SU-DHL-6 (cell line): Measurements from ENCODE around the gene A3GALT2.

Source experiments
- H2AFZ ChIP-seq: fragments of 200-600 bp; sonication (generic); 2 replicates; pipeline ENCODE4 v1.6.1; 2014; ENCODE audit warnings: low read depth, mild to moderate bottlenecking, moderate library complexity, mixed read lengths, antibody characterized with exemption, low read length; ENCODE audit not compliant: severe bottlenecking
- H3F3A ChIP-seq: fragments of 200-600 bp; shearing (Covaris generic); 2 replicates; pipeline ENCODE4 v1.6.0; 2016; ENCODE audit warnings: antibody characterized with exemption, mild to moderate bottlenecking; ENCODE audit not compliant: insufficient read depth
- H3K27ac ChIP-seq: fragments of 200-600 bp; sonication (generic); 2 replicates; pipeline ENCODE4 v1.5.1; 2016; ENCODE audit warnings: low read depth, mild to moderate bottlenecking, low read length, moderate library complexity, mixed read lengths
- H3K27me3 ChIP-seq: fragments of 200-600 bp; sonication (generic), shearing (Covaris generic); 2 replicates; pipeline ENCODE4 v1.6.0; 2014; ENCODE audit warnings: mild to moderate bottlenecking, low read length
- H3K36me3 ChIP-seq: fragments of 200-600 bp; sonication (generic); 2 replicates; pipeline ENCODE4 v1.6.1; 2014; ENCODE audit warnings: mild to moderate bottlenecking, low read length, mixed read lengths
- H3K4me2 ChIP-seq: fragments of 300-600, 200-600 bp; shearing (Covaris generic), sonication (generic); 2 replicates; pipeline ENCODE4 v1.6.0; 2014; ENCODE audit warnings: low read length, low read depth, mild to moderate bottlenecking; ENCODE audit not compliant: poor library complexity, severe bottlenecking
- H3K4me3 ChIP-seq: fragments of 200-600 bp; sonication (generic); 2 replicates; pipeline ENCODE4 v1.5.1; 2014; ENCODE audit warnings: antibody characterized with exemption, low read length, mild to moderate bottlenecking, mixed read lengths; ENCODE audit not compliant: insufficient read depth, poor library complexity, severe bottlenecking
- H3K79me2 ChIP-seq: fragments of 200-600 bp; sonication (generic); 2 replicates; pipeline ENCODE4 v1.6.1; 2014; ENCODE audit warnings: mild to moderate bottlenecking, low read length, moderate library complexity; ENCODE audit not compliant: insufficient read depth
- H3K9ac ChIP-seq: fragments of 200-600 bp; sonication (generic); 2 replicates; pipeline ENCODE4 v1.7.0; 2014; ENCODE audit warnings: mild to moderate bottlenecking, low read length
- H3K9me2 ChIP-seq: fragments of 200-600 bp; sonication (generic); replicated peaks from 2 replicates; pipeline ENCODE4 v1.6.1; 2014; ENCODE audit warnings: low read length; ENCODE audit not compliant: insufficient read depth
- H3K9me3 ChIP-seq: fragments of 200-600 bp; sonication (generic); 2 replicates; pipeline ENCODE4 v1.6.1; 2014; ENCODE audit warnings: low read length, mixed read lengths; ENCODE audit not compliant: insufficient read depth
- H4K20me1 ChIP-seq: fragments of 200-600 bp; sonication (generic); 2 replicates; pipeline ENCODE4 v1.6.1; 2014; ENCODE audit warnings: low read depth, mild to moderate bottlenecking, antibody characterized with exemption, low read length, moderate library complexity, mixed read lengths
- CTCF ChIP-seq: fragments of 200-600 bp; sonication (generic); IDR thresholded peaks from one replicate; pipeline ENCODE4 v1.5.1; 2017; ENCODE audit warnings: antibody characterized with exemption, mild to moderate bottlenecking, low read length, moderate library complexity; ENCODE audit not compliant: insufficient read depth, poor library complexity, severe bottlenecking
- EZH2phosphoT487 ChIP-seq: fragments of 200-600 bp; sonication (generic), shearing (Covaris generic); conservative IDR thresholded peaks from 2 replicates; pipeline ENCODE4 v1.6.1; 2018; ENCODE audit warnings: mild to moderate bottlenecking, antibody characterized with exemption, low read length, moderate library complexity, mixed read lengths

Gene A3GALT2

GRCh38 chr1:33335020-33335419 lies 14.1 kb upstream of the A3GALT2 start:
- Histone ChIP-seq H3K27ac (no peak overlapping the region), H3K4me2 (no peak overlapping the region), H3K79me2 (no peaks in the 10 kb centered on the region), H3F3A (no peaks in the 10 kb centered on the region), H4K20me1 (no peaks in the 10 kb centered on the region), H2AFZ (no peak overlapping the region), H3K9me2 (no peaks in the 10 kb centered on the region), H3K9me3 (no peaks in the 10 kb centered on the region), H3K27me3 (no peaks in the 10 kb centered on the region), H3K4me3 (no peak overlapping the region), H3K36me3 (no peaks in the 10 kb centered on the region), H3K9ac (no peak overlapping the region)
- no peak for TF ChIP-seq CTCF
- TF ChIP-seq EZH2phosphoT487, result no peak

GRCh38 chr1:33334081-33334552 lies 13.2 kb upstream of the A3GALT2 start:
- no peak for TF ChIP-seq CTCF
- no peak overlapping the region for H3K4me2 ChIP-seq

GRCh38 chr1:33332881-33333280 lies 12.0 kb upstream of the A3GALT2 start:
- no peaks in the 10 kb centered on the region for H3K27me3 ChIP-seq
- no peaks in the 10 kb centered on the region for H3K9me3 ChIP-seq
- H3F3A ChIP-seq, result no peaks in the 10 kb centered on the region
- H4K20me1 ChIP-seq, result no peaks in the 10 kb centered on the region
- H3K9me2 ChIP-seq, result no peaks in the 10 kb centered on the region
- no peak overlapping the region for H3K4me2 ChIP-seq
- no peak overlapping the region for H3K4me3 ChIP-seq
- H3K27ac ChIP-seq, result no peak overlapping the region
- H3K9ac ChIP-seq, result no peak overlapping the region
- TF ChIP-seq CTCF (no peak), EZH2phosphoT487 (no peak)
- H2AFZ ChIP-seq, result no peak overlapping the region
- H3K79me2 ChIP-seq, result no peaks in the 10 kb centered on the region
- no peaks in the 10 kb centered on the region for H3K36me3 ChIP-seq

More at GRCh38 chr1:33334081-33334552, 13.2 kb upstream of the A3GALT2 start:
- Histone ChIP-seq H3K9me3 (no peaks in the 10 kb centered on the region), H3K27ac (no peak overlapping the region), H3K27me3 (no peaks in the 10 kb centered on the region), H3K9ac (no peak overlapping the region), H3K79me2 (no peaks in the 10 kb centered on the region), H2AFZ (no peak overlapping the region), H4K20me1 (no peaks in the 10 kb centered on the region), H3K36me3 (no peaks in the 10 kb centered on the region), H3K9me2 (no peaks in the 10 kb centered on the region), H3F3A (no peaks in the 10 kb centered on the region), H3K4me3 (no peak overlapping the region)

- Histone ChIP-seq H3K36me3 (no peaks in the 10 kb centered on the region), H3K27ac (no peak overlapping the region), H3F3A (no peaks in the 10 kb centered on the region)
Measured at GRCh38 chr1:33332357-33332789, 11.5 kb upstream of the A3GALT2 start.

More at GRCh38 chr1:33332357-33332789, 11.5 kb upstream of the A3GALT2 start:
- Histone ChIP-seq H4K20me1 (no peaks in the 10 kb centered on the region), H3K9ac (no peak overlapping the region), H3K9me3 (no peaks in the 10 kb centered on the region), H2AFZ (no peak overlapping the region), H3K79me2 (no peaks in the 10 kb centered on the region), H3K9me2 (no peaks in the 10 kb centered on the region), H3K4me2 (no peak overlapping the region), H3K4me3 (no peak overlapping the region), H3K27me3 (no peaks in the 10 kb centered on the region)
- TF ChIP-seq EZH2phosphoT487 (no peak), CTCF (no peak)
